KMS-11 (cell line): ENCODE measurements around the gene RENBP.

Experiments used
- H2AFZ ChIP-seq: fragments of 200-600 bp; sonication (generic); 2 replicates; pipeline ENCODE4 v1.6.1; 2016; ENCODE audit warnings: antibody characterized with exemption, mixed run types, low read depth
- H3K27ac ChIP-seq: fragments of 200-600 bp; sonication (generic); 2 replicates; pipeline ENCODE4 v1.6.1; 2016; ENCODE audit warnings: mild to moderate bottlenecking, mixed run types
- H3K27me3 ChIP-seq: fragments of 200-600 bp; sonication (generic); 2 replicates; pipeline ENCODE4 v1.6.1; 2017; ENCODE audit warnings: mild to moderate bottlenecking, low read depth, mixed run types, moderate library complexity; ENCODE audit not compliant: insufficient read depth
- H3K36me3 ChIP-seq: fragments of 200-600 bp; sonication (generic); 2 replicates; pipeline ENCODE4 v1.6.1; 2017; ENCODE audit warnings: mild to moderate bottlenecking, mixed run types; ENCODE audit not compliant: insufficient read depth
- H3K4me1 ChIP-seq: fragments of 200-600 bp; sonication (generic); 2 replicates; pipeline ENCODE4 v1.6.1; 2016; ENCODE audit warnings: mild to moderate bottlenecking, low read depth, mixed run types; ENCODE audit not compliant: poor library complexity, severe bottlenecking
- H3K4me2 ChIP-seq: fragments of 200-600 bp; sonication (generic); 2 replicates; pipeline ENCODE4 v1.7.0; 2016; ENCODE audit warnings: mild to moderate bottlenecking, mixed run types
- H3K4me3 ChIP-seq: fragments of 200-600 bp; sonication (generic); IDR thresholded peaks from 2 replicates; pipeline ENCODE4 v1.6.1; 2017; ENCODE audit warnings: low read depth, low read length, mixed read lengths; ENCODE audit not compliant: insufficient read depth
- H3K79me2 ChIP-seq: fragments of 200-600 bp; sonication (generic); 2 replicates; pipeline ENCODE4 v1.6.1; 2016; ENCODE audit warnings: low read depth, mixed run types; ENCODE audit not compliant: insufficient read depth
- H3K9ac ChIP-seq: fragments of 200-600 bp; sonication (generic); 2 replicates; pipeline ENCODE4 v1.6.1; 2016; ENCODE audit warnings: mild to moderate bottlenecking, mixed run types
- H4K20me1 ChIP-seq: fragments of 200-600 bp; sonication (generic); 2 replicates; pipeline ENCODE4 v1.6.1; 2016; ENCODE audit warnings: mild to moderate bottlenecking, mixed run types; ENCODE audit not compliant: insufficient read depth
- CTCF ChIP-seq: fragments of 200-600 bp; sonication (generic); conservative IDR thresholded peaks from 2 replicates; pipeline ENCODE4 v1.6.1; 2017; ENCODE audit warnings: low read depth, mild to moderate bottlenecking, antibody characterized with exemption, low read length, moderate library complexity, mixed read lengths

Gene RENBP

GRCh38 chrX:153919281-153919680, 25.2 kb downstream of the RENBP start:
- H3K4me3 ChIP-seq = no peak overlapping the region
- H3K36me3 ChIP-seq = no peaks in the 10 kb centered on the region
- H3K4me2 ChIP-seq = no peak overlapping the region
- H3K79me2 ChIP-seq = peaks cover 27% of the 10 kb centered on the region
- peaks cover 11% of the 10 kb centered on the region for H3K4me1 ChIP-seq
- H3K9ac ChIP-seq = no peak overlapping the region
- H3K27me3 ChIP-seq = no peaks in the 10 kb centered on the region
- H3K27ac ChIP-seq = no peak overlapping the region
- H4K20me1 ChIP-seq = no peaks in the 10 kb centered on the region
- no peak overlapping the region for H2AFZ ChIP-seq
- TF ChIP-seq CTCF = no peak

GRCh38 chrX:153917869-153918268, 26.6 kb downstream of the RENBP start:
- H3K79me2 ChIP-seq = peaks cover 13% of the 10 kb centered on the region; the same call in 1 of the 2 replicates
- TF ChIP-seq CTCF = no peak
- H3K4me1 ChIP-seq = no peaks in the 10 kb centered on the region
- H3K27ac ChIP-seq = no peak overlapping the region
- H3K9ac ChIP-seq = no peak overlapping the region
- no peak overlapping the region for H3K4me2 ChIP-seq
- H4K20me1 ChIP-seq = no peaks in the 10 kb centered on the region
- no peak overlapping the region for H2AFZ ChIP-seq
- H3K27me3 ChIP-seq = no peaks in the 10 kb centered on the region
- H3K36me3 ChIP-seq = no peaks in the 10 kb centered on the region
- H3K4me3 ChIP-seq = no peak overlapping the region

GRCh38 chrX:153913701-153914100, 30.7 kb downstream of the RENBP start:
- H4K20me1 ChIP-seq = no peaks in the 10 kb centered on the region
- H3K27ac ChIP-seq = no peak overlapping the region
- no peak overlapping the region for H3K4me2 ChIP-seq
- TF ChIP-seq CTCF = no peak
- no peak overlapping the region for H3K4me3 ChIP-seq
- no peak overlapping the region for H3K9ac ChIP-seq
- H3K4me1 ChIP-seq = no peaks in the 10 kb centered on the region
- no peaks in the 10 kb centered on the region for H3K36me3 ChIP-seq
- H3K79me2 ChIP-seq = no peaks in the 10 kb centered on the region; the same call in 1 of the 2 replicates
- no peak overlapping the region for H2AFZ ChIP-seq
- no peaks in the 10 kb centered on the region for H3K27me3 ChIP-seq

GRCh38 chrX:153913211-153913610, 31.2 kb downstream of the RENBP start:
- TF ChIP-seq CTCF = no peak
- Histone ChIP-seq H3K79me2 (no peaks in the 10 kb centered on the region; the same call in 1 of the 2 replicates), H3K4me3 (no peak overlapping the region), H4K20me1 (no peaks in the 10 kb centered on the region), H2AFZ (no peak overlapping the region), H3K4me2 (no peak overlapping the region), H3K27me3 (no peaks in the 10 kb centered on the region), H3K27ac (no peak overlapping the region), H3K4me1 (no peaks in the 10 kb centered on the region), H3K36me3 (no peaks in the 10 kb centered on the region), H3K9ac (no peak overlapping the region)

GRCh38 chrX:153911798-153912197, 32.6 kb downstream of the RENBP start:
- H3K4me2 ChIP-seq = no peak overlapping the region
- H3K27me3 ChIP-seq = no peaks in the 10 kb centered on the region
- H3K9ac ChIP-seq = no peak overlapping the region
- H4K20me1 ChIP-seq = no peaks in the 10 kb centered on the region
- H3K27ac ChIP-seq = peak overlapping the region; percentile 44; the same call in 1 of the 2 replicates
- H2AFZ ChIP-seq = no peak overlapping the region
- H3K36me3 ChIP-seq = no peaks in the 10 kb centered on the region
- no peaks in the 10 kb centered on the region for H3K79me2 ChIP-seq
- no peaks in the 10 kb centered on the region for H3K4me1 ChIP-seq
- H3K4me3 ChIP-seq = no peak overlapping the region
- no peak for TF ChIP-seq CTCF
